ENCODE measurements around the gene REG3G.

DNA sequence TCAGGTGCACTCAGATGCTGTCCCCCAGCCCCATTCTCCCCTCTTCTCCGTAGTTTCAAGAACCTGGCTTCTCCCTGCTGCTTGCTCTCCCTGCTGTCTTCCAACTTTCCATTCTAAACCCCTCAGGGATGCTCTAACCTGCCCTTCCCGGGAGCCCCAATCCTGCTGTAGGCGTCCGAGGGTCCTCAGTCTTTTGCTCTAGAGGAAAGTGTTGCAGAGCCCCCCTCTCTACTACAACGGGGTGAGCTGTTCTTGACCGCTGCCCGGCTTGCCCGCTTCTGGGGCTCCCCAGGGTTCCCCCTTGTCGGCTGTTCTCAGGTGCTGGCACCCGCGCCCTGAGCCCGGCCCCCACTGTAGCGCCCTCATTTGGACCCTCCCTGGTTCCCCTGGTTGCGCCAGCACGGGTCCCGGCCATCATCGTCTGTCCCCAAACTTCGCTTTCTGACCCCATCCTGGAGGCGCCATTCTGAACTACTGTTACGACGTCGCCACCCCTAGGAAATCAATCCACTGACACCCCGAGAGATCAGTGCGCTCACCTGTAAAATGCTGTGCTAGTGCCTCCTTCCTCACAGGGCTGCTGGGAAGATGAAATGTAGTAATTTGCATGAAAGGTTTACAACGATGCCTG, 31.9 kb upstream of the REG3G start:
- TF ChIP-seq, protein P1, sequence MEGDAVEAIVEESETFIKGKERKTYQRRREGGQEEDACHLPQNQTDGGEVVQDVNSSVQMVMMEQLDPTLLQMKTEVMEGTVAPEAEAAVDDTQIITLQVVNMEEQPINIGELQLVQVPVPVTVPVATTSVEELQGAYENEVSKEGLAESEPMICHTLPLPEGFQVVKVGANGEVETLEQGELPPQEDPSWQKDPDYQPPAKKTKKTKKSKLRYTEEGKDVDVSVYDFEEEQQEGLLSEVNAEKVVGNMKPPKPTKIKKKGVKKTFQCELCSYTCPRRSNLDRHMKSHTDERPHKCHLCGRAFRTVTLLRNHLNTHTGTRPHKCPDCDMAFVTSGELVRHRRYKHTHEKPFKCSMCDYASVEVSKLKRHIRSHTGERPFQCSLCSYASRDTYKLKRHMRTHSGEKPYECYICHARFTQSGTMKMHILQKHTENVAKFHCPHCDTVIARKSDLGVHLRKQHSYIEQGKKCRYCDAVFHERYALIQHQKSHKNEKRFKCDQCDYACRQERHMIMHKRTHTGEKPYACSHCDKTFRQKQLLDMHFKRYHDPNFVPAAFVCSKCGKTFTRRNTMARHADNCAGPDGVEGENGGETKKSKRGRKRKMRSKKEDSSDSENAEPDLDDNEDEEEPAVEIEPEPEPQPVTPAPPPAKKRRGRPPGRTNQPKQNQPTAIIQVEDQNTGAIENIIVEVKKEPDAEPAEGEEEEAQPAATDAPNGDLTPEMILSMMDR (IDR thresholded peaks at IDR 0.05; ENCODE audit: low read length) = no peak
- no peak for TF ChIP-seq EZH2 (IDR thresholded peaks at IDR 0.05; ENCODE audit: borderline replicate concordance, low read length)
